HG03354 (cell line): Measurements from ENCODE around the gene ST6GALNAC6.

ENCODE experiments used
- ATAC-seq: cut with Tn5 transposase; IDR thresholded peaks from one replicate; pipeline ENCODE4 v1.9.1; 2021; ENCODE audit warnings: mild to moderate bottlenecking; ENCODE audit not compliant: unreplicated experiment, poor library complexity, severe bottlenecking

ST6GALNAC6 gene

DNA sequence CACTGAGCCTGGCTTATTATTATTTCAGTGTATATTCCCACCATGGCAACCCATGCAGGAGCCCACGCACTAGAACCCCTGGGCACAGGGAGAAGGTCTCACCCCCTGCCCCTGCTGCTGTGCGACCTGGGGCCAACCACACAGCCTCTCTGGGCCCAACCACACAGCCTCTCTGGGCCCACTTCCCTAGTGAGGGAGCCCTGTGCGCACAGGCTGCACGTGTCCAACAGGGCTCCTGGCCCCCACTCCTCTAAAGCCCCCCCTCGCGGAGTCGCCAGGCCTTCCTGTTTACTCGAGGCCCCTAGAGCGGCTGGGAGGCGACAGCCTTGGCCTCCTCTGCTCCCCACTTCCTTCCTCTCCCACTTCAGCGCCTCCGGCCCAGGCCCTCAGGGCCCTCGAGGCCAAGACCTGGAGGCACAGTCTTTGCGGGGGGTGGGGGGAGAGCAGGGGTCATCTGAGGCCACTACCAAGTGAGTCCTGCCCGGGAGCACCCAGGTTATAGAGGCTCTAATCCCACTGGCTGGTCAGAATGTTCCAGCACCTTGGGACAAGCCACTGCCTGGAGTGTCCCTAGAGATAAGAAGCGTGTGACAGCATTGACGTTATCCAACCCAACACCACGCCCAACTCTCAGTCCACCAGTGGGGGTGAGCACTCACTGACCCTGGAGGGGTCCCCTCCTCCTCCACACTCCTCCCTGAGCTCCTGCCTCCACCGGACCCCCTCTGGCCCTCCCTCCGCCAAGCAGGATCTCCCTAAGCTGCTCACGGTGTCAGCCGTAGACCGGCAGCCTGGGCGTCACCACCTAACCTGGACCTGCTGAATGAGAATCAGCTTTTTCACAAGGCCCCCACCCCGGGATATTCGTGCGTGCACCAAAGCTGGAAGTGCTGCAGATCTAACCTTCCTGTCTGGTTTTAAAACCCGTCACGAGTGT lies 37.1 kb downstream of the ST6GALNAC6 start:
- no peak for ATAC-seq

DNA sequence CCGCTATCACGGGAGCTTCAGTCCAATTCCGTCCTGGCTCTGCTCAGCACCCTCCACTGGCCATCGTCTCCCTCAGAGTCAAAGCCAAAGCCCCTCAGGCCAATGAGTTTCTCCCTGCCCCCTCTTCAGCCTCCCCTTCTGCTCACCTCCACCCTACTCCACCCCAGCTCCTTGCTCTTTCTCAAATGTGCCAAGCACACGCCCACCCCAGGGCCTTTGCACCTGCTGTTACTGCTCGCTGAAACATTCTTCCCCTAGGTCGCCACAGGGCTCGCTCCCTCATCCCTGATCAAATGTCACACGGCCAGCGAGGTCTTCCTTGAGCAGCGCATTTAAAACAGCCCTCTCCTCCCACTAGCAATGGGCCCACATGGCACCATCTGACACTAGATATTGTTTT lies 38.6 kb downstream of the ST6GALNAC6 start:
- no peak for ATAC-seq

GRCh38 chr9:127860260-127860659 lies 39.1 kb downstream of the ST6GALNAC6 start:
- ATAC-seq, result no peak

- no peak for ATAC-seq
Observed at GRCh38 chr9:127858041-127858512, 41.3 kb downstream of the ST6GALNAC6 start.

GRCh38 chr9:127857278-127857677 lies 42.1 kb downstream of the ST6GALNAC6 start:
- no peak for ATAC-seq

- ATAC-seq, result no peak
Observed at GRCh38 chr9:127856729-127857116, 42.7 kb downstream of the ST6GALNAC6 start.

- ATAC-seq, result no peak
Observed at GRCh38 chr9:127856094-127856728, 43.2 kb downstream of the ST6GALNAC6 start.

- no peak for ATAC-seq
Observed at GRCh38 chr9:127855522-127855921, 43.9 kb downstream of the ST6GALNAC6 start.

DNA sequence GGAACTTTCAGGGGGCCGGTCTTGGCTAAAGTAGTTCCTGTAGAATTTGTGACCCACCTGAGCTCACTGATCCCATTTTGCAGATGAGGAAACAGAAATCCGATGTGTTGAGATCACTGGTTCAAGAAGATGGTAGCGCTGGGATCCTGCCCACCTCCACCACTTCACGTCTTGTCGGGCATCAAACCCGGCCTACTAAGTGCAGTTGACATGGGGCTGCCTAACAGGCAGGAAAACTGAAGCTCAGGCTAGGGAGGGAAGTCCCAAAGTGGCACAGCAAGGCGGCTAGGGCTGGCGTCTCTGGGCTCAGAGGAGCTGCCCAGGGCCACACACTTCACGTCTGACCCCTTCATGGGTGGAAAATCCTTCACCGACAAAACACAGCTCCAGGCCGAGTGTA lies 44.4 kb downstream of the ST6GALNAC6 start:
- ATAC-seq, result no peak

GRCh38 chr9:127854184-127854806 lies 45.1 kb downstream of the ST6GALNAC6 start, which contains the start of gene ENG:
Gene ENG (minus strand): TSS chr9:127854658. CDS start chr9:127854355, 303 bp downstream.
- no peak for ATAC-seq

DNA sequence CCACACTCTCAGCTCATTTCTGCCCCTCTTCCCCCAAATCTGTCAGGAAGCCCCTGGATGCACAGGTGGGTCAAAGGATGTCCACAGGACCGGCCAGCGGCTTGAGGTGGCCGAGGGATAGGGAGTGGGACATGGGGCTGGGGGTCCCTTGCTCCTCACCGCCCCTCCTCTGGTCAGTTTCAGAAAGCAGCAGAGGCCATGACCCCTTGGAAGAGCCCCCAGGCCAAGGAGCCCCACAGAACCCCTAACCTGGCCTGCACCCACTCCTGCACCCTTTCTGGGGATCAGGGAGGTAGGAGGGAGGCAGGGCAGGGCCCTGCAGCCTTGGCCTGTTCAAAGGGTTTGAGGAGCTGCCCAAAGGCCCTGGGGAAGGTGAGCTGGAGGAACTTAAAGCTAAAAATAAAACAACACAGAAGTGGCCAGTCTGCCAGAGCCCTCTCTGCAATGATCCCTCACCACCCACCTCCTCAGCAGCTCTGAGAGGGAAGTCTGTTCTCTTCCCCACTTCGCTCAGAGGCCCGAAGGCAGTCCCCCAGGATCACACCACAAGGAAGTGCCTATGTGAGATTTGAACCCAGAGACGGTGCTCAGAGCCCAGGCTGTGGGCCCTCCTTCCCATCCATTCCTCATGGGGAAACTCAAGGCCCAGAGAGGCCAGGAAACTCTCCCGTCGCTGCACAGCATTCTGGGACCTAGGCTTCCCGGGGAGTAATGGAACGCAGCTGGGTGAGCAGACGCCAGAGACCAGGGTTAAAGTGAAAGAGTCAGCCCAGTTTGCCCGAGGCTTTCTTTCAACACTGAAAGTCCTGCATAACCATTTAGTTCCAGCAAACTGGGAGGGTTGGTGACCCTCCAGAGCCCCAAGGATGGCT lies 45.9 kb downstream of the ST6GALNAC6 start:
- no peak for ATAC-seq

DNA sequence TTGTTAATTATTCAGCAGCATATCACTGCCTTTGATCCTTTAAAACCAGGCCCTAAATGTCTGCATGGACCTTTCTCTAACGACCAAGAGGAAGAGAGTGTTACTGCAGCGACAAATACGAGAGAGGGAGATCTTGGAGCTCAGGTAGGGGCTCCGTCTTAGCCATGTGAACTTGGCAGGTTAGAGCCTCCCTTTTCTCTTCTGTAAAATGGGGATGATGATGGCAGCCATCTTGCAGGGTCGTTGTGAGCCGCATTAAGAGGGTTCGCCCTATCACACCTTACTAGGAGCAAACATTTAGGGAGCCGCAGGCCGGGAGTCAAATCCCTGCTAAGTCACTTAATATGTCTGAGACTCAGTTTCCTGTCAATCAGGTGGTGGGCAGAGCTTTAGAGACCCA lies 46.6 kb downstream of the ST6GALNAC6 start:
- no peak for ATAC-seq

DNA sequence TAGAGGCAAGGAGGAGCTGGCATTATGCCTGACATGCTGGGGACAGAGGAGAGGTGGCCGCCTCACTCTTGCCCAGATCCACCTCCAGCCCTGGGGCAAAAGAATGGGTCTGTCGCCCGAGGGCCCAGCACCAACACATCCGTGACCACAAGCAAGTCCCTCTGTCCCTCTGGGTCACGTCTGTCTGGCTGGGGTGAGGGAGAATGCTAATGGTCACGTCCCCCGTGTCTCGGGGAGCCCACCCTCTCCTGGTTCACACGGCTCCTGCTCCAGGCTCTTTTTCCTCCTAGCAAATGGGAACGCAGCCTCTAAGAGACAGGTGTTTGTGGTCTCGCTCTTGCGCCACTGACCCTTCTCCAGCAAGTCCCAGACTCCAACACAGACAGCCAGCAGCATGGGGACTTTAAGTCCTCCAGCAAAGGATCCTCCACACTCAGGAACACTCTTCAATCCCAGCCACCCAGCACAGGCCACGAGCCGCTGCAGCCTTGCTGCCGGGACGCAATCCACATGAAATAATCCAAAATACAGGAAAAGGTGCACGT lies 49.0 kb downstream of the ST6GALNAC6 start:
- ATAC-seq, result no peak

DNA sequence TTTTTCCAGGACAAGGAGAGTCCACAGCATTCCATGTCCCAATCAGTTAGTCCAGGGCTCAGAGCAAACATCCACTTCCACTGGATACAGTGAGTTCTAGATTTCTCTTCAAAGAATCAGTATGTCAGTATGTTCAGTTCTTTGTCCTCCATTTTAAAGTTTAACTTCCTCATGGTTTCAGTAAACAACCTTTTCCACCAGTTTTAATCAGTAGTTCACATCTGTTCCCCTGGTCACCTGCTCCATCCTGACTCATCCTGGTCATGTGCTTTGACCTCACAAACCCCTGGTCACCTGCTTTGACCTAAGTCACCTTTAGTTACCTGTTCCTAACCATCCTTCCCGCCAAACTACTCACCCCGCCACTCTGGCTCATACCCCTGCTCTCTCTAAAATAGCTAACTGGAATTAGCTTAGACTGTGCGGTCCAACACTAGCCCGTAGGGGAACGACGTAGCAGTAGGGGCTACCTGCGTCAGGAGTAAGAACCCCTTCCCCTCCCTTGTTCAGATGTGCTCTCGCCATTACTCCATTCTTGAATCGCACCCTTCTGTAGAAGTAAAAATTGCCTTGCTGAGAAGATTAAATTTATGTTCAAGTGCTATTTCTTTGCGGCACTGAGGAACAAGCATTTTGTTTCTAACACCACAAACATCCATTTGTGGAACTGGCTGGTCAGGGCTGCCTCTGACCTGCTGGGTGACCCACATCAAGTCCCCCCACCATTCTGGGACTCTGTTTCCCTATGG lies 50.5 kb downstream of the ST6GALNAC6 start:
- ATAC-seq, result no peak

DNA sequence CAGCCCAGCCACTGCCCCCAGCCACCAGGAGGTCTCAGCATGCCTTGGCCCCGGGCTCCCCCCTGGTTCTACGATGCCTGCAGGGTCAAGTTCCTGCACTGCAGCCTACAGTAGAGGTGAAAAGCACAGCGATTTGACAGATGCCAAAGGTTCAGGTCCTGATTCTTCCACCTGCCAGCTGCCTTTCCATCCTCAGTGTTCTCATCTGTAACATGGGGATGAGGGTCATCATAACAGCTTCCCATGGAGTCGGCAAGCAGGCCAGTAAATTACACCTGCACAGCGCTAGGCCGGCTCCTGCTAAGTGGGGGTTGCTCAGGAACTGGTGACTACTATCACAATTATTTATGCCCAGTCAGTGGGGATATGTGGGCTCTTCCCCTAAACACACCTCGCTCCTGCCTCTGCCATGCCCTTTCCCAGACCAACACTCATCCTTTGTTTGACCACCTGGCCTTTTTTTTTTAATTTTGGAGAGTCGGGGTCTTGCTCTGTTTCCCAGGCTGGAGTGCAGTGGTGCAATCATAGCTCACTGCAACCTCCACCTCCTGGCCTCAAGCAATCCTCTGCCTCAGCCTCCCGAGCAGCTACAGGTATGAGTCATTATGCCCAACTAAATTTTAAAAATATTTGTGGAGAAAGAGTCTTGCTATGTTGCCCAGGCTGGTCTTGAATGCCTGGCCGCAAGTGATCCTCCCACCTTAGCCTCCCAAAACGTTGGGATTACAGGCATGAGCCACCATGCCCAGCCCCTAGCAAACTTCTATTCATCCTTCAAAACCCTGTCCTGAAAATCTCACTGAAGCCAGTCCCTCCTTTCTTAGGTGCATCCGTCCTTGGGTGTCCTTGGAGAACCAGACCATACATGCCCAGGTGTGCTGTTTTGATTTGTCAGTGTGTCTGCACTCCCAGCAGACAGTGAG lies 51.3 kb downstream of the ST6GALNAC6 start:
- ATAC-seq, result no peak

DNA sequence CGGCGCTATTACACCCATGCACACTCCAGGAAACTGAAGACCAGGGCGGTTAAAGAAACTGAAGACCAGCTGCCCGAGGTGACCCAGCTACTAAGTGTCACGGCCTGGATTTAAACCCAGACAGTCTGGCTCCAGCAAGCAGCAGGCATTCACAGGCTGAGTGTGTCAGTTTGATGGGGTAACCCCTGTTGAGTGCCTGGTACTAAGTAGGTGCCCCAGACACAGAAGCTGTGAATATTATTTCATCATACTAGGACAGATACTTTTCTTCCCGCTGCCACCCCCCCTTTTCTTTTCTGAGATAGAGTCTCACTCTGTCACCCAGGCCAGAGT lies 52.3 kb downstream of the ST6GALNAC6 start:
- no peak for ATAC-seq

DNA sequence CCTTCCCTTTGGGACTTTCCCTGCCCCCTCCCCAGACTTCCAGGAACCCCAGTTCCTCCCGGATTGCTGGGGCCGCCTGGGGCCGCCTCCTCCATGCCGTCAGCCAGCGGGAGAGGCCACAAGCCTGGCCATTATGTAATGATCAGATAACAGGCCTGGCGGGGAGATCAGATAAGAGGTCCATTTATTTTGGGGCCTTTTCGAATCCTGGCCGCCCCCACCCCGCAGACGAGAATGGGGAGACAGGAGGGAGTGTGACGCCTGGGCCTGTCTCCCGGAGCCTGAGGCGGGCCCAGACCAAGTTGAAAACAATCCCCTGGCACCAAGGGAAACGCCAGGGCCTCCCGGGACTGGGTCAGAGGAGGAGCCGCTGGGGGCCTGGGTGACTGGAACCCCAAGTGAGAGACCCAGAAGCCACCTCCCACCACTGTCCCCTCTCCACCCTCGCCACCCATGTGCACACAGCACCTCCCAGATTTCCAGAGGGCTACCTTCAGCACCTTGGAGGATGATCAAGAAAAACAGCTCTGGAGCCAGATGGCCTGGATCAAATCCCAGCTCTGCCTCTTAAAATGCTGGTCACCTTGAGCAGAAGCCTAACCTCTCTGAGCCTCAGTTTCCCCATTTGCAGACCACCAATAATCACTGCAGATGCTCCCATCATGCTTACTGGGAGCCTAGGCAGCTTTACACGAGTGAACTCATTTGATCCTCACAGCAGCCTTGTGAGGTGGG lies 52.8 kb downstream of the ST6GALNAC6 start:
- no peak for ATAC-seq
